ENCODE measurements around the gene TRPV3. TPM values are rescaled to one million over a fixed set of nuclear protein-coding genes. Genes with fewer than 3 reads are reported as not detected.

Gene TRPV3
- total and polyA plus RNA-seq, 12 donors: 0.17 to 2.8 (median 1.1) TPM

DNA sequence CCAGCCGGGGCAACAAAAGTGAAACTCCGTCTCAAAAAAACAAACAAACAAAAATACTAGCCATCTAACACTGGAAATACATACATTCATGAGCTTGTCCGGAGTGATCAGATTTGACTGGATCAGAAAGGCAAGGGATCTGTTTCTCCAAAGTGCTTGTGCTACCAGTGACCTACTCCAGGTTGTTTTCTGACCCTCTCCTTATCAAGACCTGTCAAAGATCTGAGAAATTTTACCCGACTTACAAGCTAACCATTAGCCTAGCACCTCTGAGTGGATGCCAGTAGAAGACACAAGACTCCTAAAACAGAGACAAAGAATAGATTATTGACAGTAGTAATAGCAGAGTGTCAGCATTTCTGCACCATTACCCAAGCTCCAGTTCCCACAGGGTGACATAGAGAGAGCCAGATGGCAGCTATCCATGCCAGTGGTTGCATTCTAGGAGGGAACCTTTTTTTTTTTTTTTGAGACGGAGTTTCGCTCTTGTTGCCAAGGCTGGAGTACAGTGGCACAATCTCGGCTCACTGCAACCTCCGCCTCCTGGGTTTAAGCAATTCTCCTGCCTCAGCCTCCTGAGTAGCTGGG lies 72.0 kb downstream of the TRPV3 start:
- 76% methylated on average over 8 of the region's 8 CpGs for WGBS, 2 donors
- Histone ChIP-seq H3K4me1 (no peaks in the 10 kb centered on the region), H3K27ac (no peak overlapping the region), H3K36me3 (peaks cover 0 to 8% (median 0%) of the 10 kb centered on the region in 9 donors), H3K9me3 (no peaks in the 10 kb centered on the region), H3K4me3 (no peak overlapping the region), H3K27me3 (no peaks in the 10 kb centered on the region)
- peak in 1 of 8 donors; percentile 39 for ATAC-seq
- TF ChIP-seq, protein P1, sequence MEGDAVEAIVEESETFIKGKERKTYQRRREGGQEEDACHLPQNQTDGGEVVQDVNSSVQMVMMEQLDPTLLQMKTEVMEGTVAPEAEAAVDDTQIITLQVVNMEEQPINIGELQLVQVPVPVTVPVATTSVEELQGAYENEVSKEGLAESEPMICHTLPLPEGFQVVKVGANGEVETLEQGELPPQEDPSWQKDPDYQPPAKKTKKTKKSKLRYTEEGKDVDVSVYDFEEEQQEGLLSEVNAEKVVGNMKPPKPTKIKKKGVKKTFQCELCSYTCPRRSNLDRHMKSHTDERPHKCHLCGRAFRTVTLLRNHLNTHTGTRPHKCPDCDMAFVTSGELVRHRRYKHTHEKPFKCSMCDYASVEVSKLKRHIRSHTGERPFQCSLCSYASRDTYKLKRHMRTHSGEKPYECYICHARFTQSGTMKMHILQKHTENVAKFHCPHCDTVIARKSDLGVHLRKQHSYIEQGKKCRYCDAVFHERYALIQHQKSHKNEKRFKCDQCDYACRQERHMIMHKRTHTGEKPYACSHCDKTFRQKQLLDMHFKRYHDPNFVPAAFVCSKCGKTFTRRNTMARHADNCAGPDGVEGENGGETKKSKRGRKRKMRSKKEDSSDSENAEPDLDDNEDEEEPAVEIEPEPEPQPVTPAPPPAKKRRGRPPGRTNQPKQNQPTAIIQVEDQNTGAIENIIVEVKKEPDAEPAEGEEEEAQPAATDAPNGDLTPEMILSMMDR (IDR thresholded peaks at IDR 0.05): no peak
- intact Hi-C loops (cut with DNase I): no loop called here
- no peak for DNase-seq

DNA sequence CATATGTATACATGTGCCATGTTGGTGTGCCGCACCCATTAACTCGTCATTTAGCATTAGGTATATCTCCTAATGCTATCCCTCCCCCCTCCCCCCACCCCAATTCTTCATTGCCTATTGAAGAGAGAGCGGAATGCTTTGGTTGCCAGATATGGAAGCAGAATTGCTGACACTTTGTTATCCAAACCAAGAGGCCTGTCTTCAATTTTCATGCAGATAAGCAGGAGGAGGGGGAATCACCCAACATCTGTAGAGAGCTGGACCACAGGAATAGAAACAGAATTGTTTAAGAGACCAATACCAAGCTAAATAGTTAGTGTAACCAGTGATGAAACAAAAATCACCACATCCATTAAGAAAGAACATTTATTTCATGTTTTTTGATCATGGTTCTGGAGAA lies 74.8 kb downstream of the TRPV3 start:
- Histone ChIP-seq H3K4me1 (no peaks in the 10 kb centered on the region), H3K27ac (no peak overlapping the region), H3K27me3 (no peaks in the 10 kb centered on the region), H3K36me3 (no peaks in the 10 kb centered on the region), H3K4me3 (no peak overlapping the region), H3K9me3 (no peaks in the 10 kb centered on the region)
- intact Hi-C loops (cut with DNase I): no loop called here
- ATAC-seq: no peak
- WGBS, 2 donors: 53 to 66% methylated on average over 3 of the region's 3 CpGs
- DNase-seq: no peak
- TF ChIP-seq, protein P1 (IDR thresholded peaks at IDR 0.05): no peak

DNA sequence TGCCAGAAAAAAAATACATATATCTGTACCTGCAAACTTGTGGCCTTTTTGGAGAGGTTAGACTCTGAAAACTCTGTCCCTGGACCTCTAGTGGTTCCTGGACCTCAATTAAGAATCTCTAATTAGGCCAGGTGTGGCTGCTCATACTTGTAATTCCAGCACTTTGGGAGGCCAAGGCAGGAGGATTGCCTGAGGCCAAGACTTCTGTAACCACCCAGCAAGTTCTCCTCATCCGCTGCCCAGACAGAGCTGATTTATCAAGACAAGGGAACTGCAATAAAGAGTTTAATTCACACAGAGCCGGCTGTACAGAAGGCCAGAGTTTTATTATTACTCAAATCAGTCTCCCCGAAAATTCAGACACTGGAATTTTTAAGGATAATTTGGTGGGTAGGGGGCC lies 77.6 kb downstream of the TRPV3 start:
- H3K27ac ChIP-seq: no peak overlapping the region
- no peaks in the 10 kb centered on the region for H3K27me3 ChIP-seq
- DNase-seq (no peak), ATAC-seq (no peak)
- H3K4me1 ChIP-seq: peaks cover 0 to 9% (median 0%) of the 10 kb centered on the region in 9 donors
- intact Hi-C loops (cut with DNase I): no loop called here
- H3K9me3 ChIP-seq: no peaks in the 10 kb centered on the region
- 85 to 93% methylated on average over 3 of the region's 3 CpGs for WGBS, 2 donors
- no peak overlapping the region for H3K4me3 ChIP-seq
- TF ChIP-seq, protein P1 (IDR thresholded peaks at IDR 0.05): no peak
- H3K36me3 ChIP-seq: no peaks in the 10 kb centered on the region

DNA sequence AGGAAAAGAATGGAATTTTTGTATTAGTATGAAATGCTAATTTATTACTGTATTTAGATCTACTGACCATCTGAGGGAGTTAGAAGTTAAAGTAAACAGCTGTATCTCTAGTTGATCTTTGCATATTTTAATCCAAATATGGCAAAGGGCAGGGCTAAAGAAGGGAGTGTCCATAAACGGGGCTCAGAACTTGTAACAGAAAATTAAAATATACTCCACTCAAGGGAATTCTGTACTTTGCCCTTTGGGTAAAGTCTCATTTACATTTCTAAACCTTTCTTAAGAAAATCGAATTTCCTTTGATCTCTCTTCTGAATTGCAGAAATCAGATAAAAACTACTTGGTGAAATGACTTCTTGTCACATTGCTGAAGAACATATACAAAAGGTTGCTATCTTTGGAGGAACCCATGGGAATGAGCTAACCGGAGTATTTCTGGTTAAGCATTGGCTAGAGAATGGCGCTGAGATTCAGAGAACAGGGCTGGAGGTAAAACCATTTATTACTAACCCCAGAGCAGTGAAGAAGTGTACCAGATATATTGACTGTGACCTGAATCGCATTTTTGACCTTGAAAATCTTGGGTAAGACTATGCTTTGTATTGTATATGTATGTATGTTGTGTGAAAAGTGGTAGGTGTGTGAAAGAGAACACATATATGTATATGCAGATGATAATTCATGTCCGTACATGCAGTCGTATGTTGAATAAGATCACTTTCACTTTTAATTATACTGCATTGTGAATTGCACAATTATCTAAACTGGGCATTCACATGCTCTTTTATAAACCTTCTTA lies 81.6 kb downstream of the TRPV3 start, which contains the start of gene ASPA:
TSS of gene ASPA (plus strand) at position 186 of the 799 bp plus-strand sequence. CDS start at position 349, 163 bp downstream.
- Histone ChIP-seq H3K27me3 (no peaks in the 10 kb centered on the region), H3K4me3 (peak within 1 kb of the TSS in 9 of 10 donors; percentile 18 to 49 (median 39)), H3K27ac (peak within 1 kb of the TSS in 4 of 10 donors; percentile 4 to 50 (median 14)), H3K4me1 (peaks cover 0 to 13% (median 0%) of the 10 kb centered on the region in 9 donors), H3K36me3 (no peaks in the 10 kb centered on the region), H3K9me3 (no peaks in the 10 kb centered on the region)
- TF ChIP-seq, protein P1 (IDR thresholded peaks at IDR 0.05): no peak
- no peak for DNase-seq
- 53 to 67% methylated on average over 7 of the region's 7 CpGs for WGBS, 2 donors
- ATAC-seq: peak in 4 of 8 donors; percentile 38 to 73 (median 59)
- intact Hi-C loops (cut with DNase I): no loop called here
